Activated CD8-positive, alpha-beta T cell treated with anti-CD3 and anti-CD28 coated beads, Interleukin-2, amount 10 ng/mL, durations not matched to agents 7 days and 5 days (primary cell): ENCODE measurements around the gene SPATA32. TPM values are rescaled to one million over a fixed set of nuclear protein-coding genes. Genes with fewer than 3 reads are reported as not detected.
"Not testable (repeated sequence)": the region's sequence is repeated elsewhere in the genome, so short reads cannot be mapped to it uniquely, and the experiment has no call there.

Experiments
- ATAC-seq: fragments of 150-1000 bp; cut with Tn5 transposase; one replicate; pipeline ENCODE4 v1.10.0; 2021; ENCODE audit warnings: moderate library complexity
- CTCF ChIA-PET: fragments of 350-600 bp; sonication (Branson Sonifier 250); formaldehyde crosslinking; loops from one replicate; lab custom pipeline; 2021; ENCODE audit warnings: antibody characterized with exemption; lab: Charles Lee
- POLR2A ChIA-PET: fragments of 350-600 bp; sonication (Branson Sonifier 250); formaldehyde crosslinking; loops from one replicate; lab custom pipeline; 2021; ENCODE audit warnings: antibody characterized with exemption; lab: Charles Lee
- DNase-seq: peaks from one replicate; pipeline ENCODE4 v3.0.0-alpha.2; 2020
- H3K27ac Mint-ChIP-seq: one replicate; pipeline ENCODE4 v1.8.0; 2021; ENCODE audit warnings: mild to moderate bottlenecking, mixed read lengths
- H3K27me3 Mint-ChIP-seq: one replicate; pipeline ENCODE4 v1.8.0; 2021; ENCODE audit warnings: low read depth, mixed read lengths
- H3K36me3 Mint-ChIP-seq: one replicate; pipeline ENCODE4 v1.8.0; 2021; ENCODE audit warnings: low read depth, mixed read lengths
- H3K4me1 Mint-ChIP-seq: one replicate; pipeline ENCODE4 v1.8.0; 2021; ENCODE audit warnings: low read depth, mixed read lengths
- H3K4me3 Mint-ChIP-seq: one replicate; pipeline ENCODE4 v1.8.0; 2021; ENCODE audit warnings: mild to moderate bottlenecking, mixed read lengths
- H3K9me3 Mint-ChIP-seq: one replicate; pipeline ENCODE4 v1.8.0; 2022; ENCODE audit warnings: mixed read lengths; ENCODE audit not compliant: insufficient read depth
- total RNA-seq, 2 experiments: library from RNA; stranded (reverse); gene quantifications; one replicate each; pipeline ENCODE4 v1.2.3, GENCODE V29; 2021

SPATA32 gene
- total RNA-seq, 2 experiments from 2014 or later = 0.52 to 0.55 TPM

DNA sequence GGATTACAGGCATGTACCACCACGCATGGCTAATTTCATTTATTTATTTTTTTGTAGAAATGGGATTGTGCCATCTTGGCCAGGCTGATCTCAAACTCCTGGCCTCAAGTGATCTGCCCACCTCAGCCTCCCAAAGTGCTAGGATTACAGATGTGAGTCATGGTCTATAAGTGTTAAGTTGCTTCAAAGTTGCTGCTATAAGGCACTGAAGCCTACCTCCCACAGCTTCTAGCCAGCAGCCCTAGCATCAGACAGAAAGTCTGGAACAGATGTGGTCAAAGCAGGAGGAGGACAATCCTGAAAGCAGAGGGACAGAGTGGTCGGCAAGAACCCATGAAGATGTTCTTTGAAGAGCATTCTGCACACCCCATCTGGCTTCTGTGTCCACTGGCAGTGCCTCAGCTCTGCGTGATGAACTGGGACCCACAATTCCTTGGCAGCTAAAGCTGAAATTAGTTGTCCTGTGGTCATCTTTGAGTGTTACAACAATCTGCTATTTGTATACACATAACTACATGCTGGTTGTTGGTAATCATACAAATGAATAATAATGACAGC is 43.7 kb upstream of the SPATA32 start:
- Mint-ChIP-seq H3K4me3 (no peak overlapping the region), H3K27me3 (no peaks in the 10 kb centered on the region), H3K9me3 (no peaks in the 10 kb centered on the region), H3K36me3 (peaks cover 49% of the 10 kb centered on the region), H3K27ac (peak overlapping the region; percentile 46), H3K4me1 (peaks cover 77% of the 10 kb centered on the region)
- ChIA-PET CTCF (interaction anchor here (0.9 to 4.3 kb wide), 5 partner anchors 11 to 170 kb away, joined by 3 to 33 read pairs (median 6); partner anchors contain the start of genes ACBD4 and MAP3K14), POLR2A (interaction anchor here (1.2 to 2.3 kb wide), 4 partner anchors 9 to 80 kb away, joined by 3 to 11 read pairs (median 8); partner anchors contain the start of gene MAP3K14)
- DNase-seq (no peak), ATAC-seq (no peak)

DNA sequence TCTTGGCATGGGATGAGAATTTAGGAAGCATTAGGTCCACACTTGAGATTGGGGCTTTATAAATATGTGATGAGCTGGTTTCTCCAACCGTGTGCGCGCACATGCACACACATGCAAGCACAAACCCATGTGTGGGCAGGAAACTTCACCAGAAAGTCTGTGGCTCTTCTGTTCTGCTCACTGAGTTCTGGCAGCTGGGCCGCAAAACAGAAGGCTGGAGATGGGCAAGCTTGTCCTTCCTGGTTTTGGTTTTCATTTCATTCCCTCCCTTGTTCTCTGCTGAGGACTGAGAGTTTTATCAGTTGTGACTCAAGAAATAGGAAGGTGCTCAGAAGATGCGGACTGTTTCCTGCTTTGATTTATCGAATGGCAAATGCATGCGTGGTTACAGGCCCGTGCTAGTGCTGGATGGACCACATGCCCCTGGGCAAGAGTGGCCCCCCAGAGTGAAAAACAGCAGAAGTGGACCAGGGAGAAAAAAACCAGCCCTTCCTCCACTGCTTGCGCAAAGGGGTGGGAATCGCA is 40.8 kb upstream of the SPATA32 start:
- Mint-ChIP-seq H3K4me3 (peak overlapping the region; percentile 55), H3K9me3 (no peaks in the 10 kb centered on the region), H3K27me3 (no peaks in the 10 kb centered on the region), H3K4me1 (peaks cover 78% of the 10 kb centered on the region), H3K36me3 (peaks cover 48% of the 10 kb centered on the region), H3K27ac (peak overlapping the region; percentile 81)
- DNase-seq (peak; percentile 71), ATAC-seq (peak; percentile 80)
- POLR2A ChIA-PET = interaction anchor here (0.9 to 2.6 kb wide), 6 partner anchors 9 to 81 kb away, joined by 3 to 26 read pairs (median 5); partner anchors contain the start of genes FMNL1 and MAP3K14
- CTCF ChIA-PET = interaction anchor here (0.8 to 3.2 kb wide), 8 partner anchors 9 to 167 kb away, joined by 3 to 25 read pairs (median 8); partner anchors contain the start of genes ACBD4 and MAP3K14

DNA sequence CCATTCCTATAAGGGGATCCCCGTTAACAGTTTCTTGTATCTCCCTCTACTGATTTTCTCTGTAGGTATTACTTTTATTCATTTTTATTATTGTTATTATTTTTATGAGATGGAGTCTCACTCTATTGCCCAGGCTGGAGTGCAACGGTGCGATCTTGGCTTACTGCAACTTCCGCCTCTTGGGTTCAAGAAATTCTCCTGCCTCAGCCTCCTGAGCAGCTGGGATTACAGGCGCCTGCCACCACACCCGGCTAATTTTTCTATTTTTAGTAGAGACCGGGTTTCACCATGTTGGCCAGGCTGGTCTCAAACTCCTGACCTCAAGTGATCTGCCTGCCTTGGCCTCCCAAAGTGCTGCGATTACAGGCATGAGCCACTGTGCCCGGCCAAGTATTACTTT is 40.3 kb upstream of the SPATA32 start:
- not testable (repeated sequence) for DNase-seq, ATAC-seq, H3K27me3 Mint-ChIP-seq, H3K9me3 Mint-ChIP-seq, H3K4me3 Mint-ChIP-seq
- Mint-ChIP-seq H3K4me1 (peaks cover 76% of the 10 kb centered on the region), H3K36me3 (peaks cover 46% of the 10 kb centered on the region), H3K27ac (peak overlapping the region; percentile 81)
- POLR2A ChIA-PET = interaction anchor here (0.9 to 2.6 kb wide), 5 partner anchors 10 to 76 kb away, joined by 3 to 26 read pairs (median 6); partner anchors contain the start of gene MAP3K14
- CTCF ChIA-PET = interaction anchor here (0.8 to 3.2 kb wide), 8 partner anchors 9 to 167 kb away, joined by 3 to 25 read pairs (median 8); partner anchors contain the start of genes ACBD4 and MAP3K14

DNA sequence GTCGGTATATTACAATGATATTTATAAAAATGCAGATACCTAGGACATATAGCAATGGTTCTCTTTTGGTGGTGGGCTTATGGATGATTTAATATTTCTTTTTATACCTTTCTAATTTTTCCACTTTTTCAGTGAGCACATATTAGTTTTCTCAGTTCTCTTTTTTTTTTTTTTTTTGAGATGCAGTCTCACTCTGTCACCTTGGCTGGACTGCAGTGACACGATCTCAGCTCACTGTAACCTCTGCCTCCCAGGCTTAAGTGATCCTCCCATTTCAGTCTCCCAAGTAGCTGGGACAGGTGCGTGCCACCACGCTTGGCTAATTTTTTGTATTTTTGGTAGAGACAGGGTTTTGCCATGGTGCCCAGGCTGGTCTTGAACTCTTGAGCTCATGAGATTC is 39.8 kb upstream of the SPATA32 start:
- Mint-ChIP-seq H3K4me3 (no peak overlapping the region), H3K36me3 (peaks cover 51% of the 10 kb centered on the region), H3K27ac (peak overlapping the region; percentile 34), H3K9me3 (no peaks in the 10 kb centered on the region), H3K4me1 (peaks cover 80% of the 10 kb centered on the region), H3K27me3 (no peaks in the 10 kb centered on the region)
- ATAC-seq (no peak), DNase-seq (no peak)
- ChIA-PET CTCF (interaction anchor here (1.2 to 3.2 kb wide), 6 partner anchors 10 to 84 kb away, joined by 3 to 25 read pairs (median 12); partner anchors contain the start of gene MAP3K14), POLR2A (interaction anchor here (1.3 to 2.6 kb wide), 4 partner anchors 10 to 76 kb away, joined by 3 to 26 read pairs (median 13); partner anchors contain the start of gene MAP3K14)

DNA sequence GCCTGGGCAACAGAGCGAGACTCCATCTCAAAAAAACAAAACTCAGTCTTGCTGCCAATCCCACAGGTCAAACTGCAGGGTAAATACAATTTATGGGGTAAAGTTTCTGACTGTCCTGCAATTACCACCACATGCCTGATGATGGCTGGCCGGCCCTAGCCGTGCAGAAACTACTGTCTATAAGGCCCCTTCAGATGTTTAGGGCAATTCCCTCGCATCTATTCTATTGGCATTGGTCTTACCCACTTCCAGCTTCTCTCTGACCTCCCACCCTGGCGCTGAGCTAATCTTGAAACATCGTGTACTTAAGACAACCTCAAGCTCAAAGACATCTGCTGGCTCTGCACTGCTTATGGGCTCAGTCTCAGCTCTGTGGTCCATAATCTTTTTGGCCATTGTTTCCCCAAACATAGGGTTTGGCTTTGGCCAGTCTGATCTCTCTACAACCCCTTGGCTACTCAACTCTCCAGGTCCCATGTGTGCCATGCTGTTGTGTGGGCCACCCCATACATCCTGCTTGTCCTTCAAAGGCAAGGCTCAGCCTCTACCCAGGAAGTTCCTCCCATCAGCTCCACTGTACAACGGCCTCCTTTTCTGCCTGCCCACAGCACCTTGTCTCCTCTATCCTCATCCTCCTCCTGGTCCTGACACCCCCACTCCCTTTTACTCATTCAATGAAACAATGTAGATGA is 38.3 kb upstream of the SPATA32 start:
- no peaks in the 10 kb centered on the region for H3K27me3 Mint-ChIP-seq
- CTCF ChIA-PET = interaction anchor here (0.7 to 3.9 kb wide), 7 partner anchors 11 to 968 kb away, joined by 3 to 23 read pairs (median 7); partner anchors contain the start of genes ACBD4 and MAP3K14
- POLR2A ChIA-PET = interaction anchor here (0.6 to 1.8 kb wide), 7 partner anchors 11 to 52 kb away, joined by 3 to 10 read pairs (median 4); no protein-coding TSS in a partner anchor
- peak; percentile 44 for DNase-seq
- H3K36me3 Mint-ChIP-seq = peaks cover 53% of the 10 kb centered on the region
- no peak overlapping the region for H3K4me3 Mint-ChIP-seq
- H3K27ac Mint-ChIP-seq = peak overlapping the region; percentile 74
- peak; percentile 22 for ATAC-seq
- H3K4me1 Mint-ChIP-seq = peaks cover 82% of the 10 kb centered on the region
- H3K9me3 Mint-ChIP-seq = no peaks in the 10 kb centered on the region

DNA sequence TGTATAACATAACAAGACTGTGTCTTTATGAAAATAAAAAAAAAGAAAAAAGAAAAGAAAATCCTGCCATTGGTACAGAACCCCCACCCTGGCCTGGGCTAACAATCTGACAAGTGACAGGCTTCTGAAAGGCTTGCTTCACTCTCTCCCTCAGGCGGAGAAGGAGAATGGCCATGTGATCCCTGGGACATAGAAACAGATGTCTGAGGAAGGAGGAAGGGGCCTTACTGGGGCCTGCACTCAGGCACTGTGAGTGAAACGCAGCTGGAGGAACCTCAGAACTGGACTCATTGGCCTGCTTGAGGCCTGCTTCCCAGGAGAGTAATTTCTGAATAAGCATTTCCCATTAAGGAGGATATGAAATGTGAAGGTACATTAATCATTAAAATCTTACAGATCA is 37.5 kb upstream of the SPATA32 start:
- Mint-ChIP-seq H3K9me3 (no peaks in the 10 kb centered on the region), H3K4me1 (peaks cover 86% of the 10 kb centered on the region), H3K4me3 (no peak overlapping the region), H3K36me3 (peaks cover 49% of the 10 kb centered on the region), H3K27me3 (no peaks in the 10 kb centered on the region), H3K27ac (peak overlapping the region; percentile 77)
- ChIA-PET POLR2A (interaction anchor here (0.8 to 1.8 kb wide), 3 partner anchors 11 to 18 kb away, joined by 3 to 6 read pairs (median 4); no protein-coding TSS in a partner anchor), CTCF (interaction anchor here (1.1 to 3.9 kb wide), 7 partner anchors 12 to 164 kb away, joined by 3 to 23 read pairs (median 7); partner anchors contain the start of genes ACBD4 and MAP3K14)
- no peak for ATAC-seq
- DNase-seq = no peak

DNA sequence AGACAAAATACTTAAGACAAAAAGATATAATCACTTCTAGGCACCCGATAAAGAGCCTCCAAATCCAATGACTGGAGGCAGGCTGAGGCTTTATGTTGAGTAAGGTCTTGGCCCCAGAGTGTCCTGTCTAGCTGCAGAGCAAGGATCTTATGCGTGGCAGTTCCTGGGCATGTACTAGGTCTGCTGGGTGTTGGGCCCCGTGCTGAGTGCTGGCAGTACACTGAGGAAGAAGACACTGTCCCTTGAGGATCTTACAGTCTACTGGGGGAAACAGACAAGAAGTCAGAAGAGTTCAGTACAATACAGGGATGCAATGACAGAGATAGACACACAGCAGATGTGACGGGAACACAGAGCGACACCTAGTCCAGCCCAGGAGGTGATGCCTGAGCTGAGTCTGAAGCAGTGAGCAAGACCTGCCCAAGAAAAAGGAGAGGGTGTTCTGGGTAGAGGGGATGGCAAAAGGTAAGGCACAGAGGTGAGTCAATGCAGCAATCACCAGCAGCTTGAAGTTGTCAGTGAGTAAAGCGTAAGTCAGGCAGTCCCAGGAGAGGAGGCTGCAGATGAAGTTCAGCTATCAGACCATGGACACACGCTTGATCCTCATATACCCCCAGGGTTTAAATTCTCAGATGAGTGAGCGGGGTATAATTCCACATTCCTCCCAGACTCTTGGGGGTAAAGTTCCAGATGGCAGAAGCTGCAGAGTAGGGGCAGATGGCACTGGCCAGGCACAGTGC is 36.8 kb upstream of the SPATA32 start:
- ChIA-PET POLR2A (interaction anchor here (0.8 to 1.8 kb wide), 3 partner anchors 10 to 19 kb away, joined by 3 to 6 read pairs (median 4); no protein-coding TSS in a partner anchor), CTCF (interaction anchor here (1.1 to 3.9 kb wide), 6 partner anchors 12 to 163 kb away, joined by 3 to 23 read pairs (median 6); partner anchors contain the start of genes ACBD4 and MAP3K14)
- Mint-ChIP-seq H3K36me3 (peaks cover 49% of the 10 kb centered on the region), H3K9me3 (no peaks in the 10 kb centered on the region), H3K4me1 (peaks cover 88% of the 10 kb centered on the region), H3K27ac (peak overlapping the region; percentile 51), H3K27me3 (no peaks in the 10 kb centered on the region), H3K4me3 (no peak overlapping the region)
- no peak for ATAC-seq
- DNase-seq = no peak

DNA sequence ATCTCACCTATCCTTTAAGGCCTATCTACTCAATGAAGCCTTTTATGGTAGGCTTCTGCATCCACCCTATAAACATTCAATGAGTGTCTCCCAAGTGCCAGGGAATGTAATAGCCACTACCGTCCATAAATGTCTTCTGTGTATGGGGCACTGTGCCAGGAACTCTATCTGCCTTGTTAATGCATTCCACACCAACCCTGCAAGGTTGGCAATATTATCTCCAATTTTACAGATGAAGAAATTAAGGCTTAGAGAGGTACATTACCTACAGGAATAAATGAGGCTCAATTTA is 34.9 kb upstream of the SPATA32 start:
- H3K27me3 Mint-ChIP-seq = no peaks in the 10 kb centered on the region
- no peaks in the 10 kb centered on the region for H3K9me3 Mint-ChIP-seq
- peaks cover 87% of the 10 kb centered on the region for H3K4me1 Mint-ChIP-seq
- no peak for DNase-seq
- ATAC-seq = no peak
- peaks cover 50% of the 10 kb centered on the region for H3K36me3 Mint-ChIP-seq
- no peak overlapping the region for H3K4me3 Mint-ChIP-seq
- POLR2A ChIA-PET = interaction anchor here (1.9 to 4.1 kb wide), 2 partner anchors 16 to 20 kb away, joined by 9 to 20 read pairs; partner anchors contain the start of gene MAP3K14
- CTCF ChIA-PET = interaction anchor here (1.4 to 4.0 kb wide), 2 partner anchors 15 to 29 kb away, joined by 4 to 17 read pairs; no protein-coding TSS in a partner anchor
- peak overlapping the region; percentile 82 for H3K27ac Mint-ChIP-seq

DNA sequence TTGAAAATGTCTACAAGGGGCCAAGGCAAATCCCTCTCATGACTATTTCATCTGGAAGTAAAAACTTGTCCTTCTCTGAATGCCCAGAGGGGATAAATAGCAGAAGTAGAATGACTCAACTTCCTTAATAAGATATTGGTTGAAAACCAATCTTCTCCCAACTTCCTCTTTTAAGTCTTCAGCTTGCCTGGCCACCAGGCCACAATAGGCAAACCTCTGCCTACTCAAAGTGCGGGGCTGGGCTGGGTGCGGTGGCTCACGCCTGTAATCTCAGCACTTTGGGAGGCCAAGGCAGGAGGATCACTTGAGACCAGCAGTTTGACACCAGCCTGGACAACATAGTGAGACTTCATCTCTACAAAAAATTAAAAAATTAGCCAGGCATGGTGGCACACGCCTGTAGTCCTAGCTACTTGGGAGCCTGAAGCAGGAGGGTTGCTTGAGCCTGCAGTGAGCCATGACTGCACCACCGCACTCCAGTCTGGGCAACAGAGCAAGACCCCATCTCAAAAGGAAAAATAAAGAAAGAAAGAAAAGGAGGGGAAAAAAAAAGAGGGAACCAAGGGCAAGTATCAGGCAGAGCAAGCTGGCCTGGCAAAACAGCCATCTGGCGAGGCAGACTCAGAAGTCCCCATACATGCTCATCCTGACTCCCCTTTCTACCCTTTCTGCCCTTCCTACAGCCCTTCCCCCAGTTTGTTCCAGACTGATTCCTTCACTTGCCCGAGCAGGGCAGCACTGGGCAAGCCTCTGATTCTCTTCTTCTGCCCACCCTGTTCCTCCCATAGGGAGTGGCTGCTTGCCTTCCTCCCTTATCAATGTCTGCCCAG is 34.3 kb upstream of the SPATA32 start:
- Mint-ChIP-seq H3K27me3 (no peaks in the 10 kb centered on the region), H3K27ac (peak overlapping the region; percentile 82), H3K4me3 (peak overlapping the region; percentile 7), H3K9me3 (no peaks in the 10 kb centered on the region), H3K36me3 (peaks cover 50% of the 10 kb centered on the region), H3K4me1 (peaks cover 90% of the 10 kb centered on the region)
- POLR2A ChIA-PET = interaction anchor here (0.7 to 4.1 kb wide), 4 partner anchors 16 to 70 kb away, joined by 3 to 20 read pairs (median 6); partner anchors contain the start of gene MAP3K14
- CTCF ChIA-PET = interaction anchor here (0.8 to 5.4 kb wide), 10 partner anchors 11 to 89 kb away, joined by 3 to 41 read pairs (median 4); no protein-coding TSS in a partner anchor
- no peak for DNase-seq
- no peak for ATAC-seq

DNA sequence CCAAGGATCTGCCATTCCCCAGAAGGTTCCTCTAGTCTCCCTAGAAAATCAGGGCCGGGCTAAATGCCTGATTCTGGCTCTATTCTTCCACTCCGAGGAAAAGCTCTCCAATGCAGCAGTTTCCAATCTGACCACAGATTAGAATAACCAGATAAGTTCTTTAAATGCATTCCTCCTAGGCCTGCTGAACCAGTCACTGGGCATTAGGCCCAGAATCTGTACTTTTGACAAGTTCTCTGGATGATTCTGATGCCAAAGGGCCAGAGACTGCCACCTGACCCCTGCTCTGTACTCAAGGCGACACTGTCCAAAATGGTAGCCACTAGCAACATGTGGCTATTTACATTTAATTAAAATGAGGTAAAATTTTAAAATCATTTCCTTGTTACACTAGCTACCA is 32.6 kb upstream of the SPATA32 start:
- ChIA-PET CTCF (interaction anchor here (1.0 to 5.4 kb wide), 6 partner anchors 13 to 90 kb away, joined by 3 to 41 read pairs (median 6); no protein-coding TSS in a partner anchor), POLR2A (interaction anchor here (0.6 to 4.1 kb wide), 2 partner anchors 22 to 125 kb away, joined by 3 to 20 read pairs; partner anchors contain the start of gene MAP3K14)
- no peak for ATAC-seq
- peak overlapping the region; percentile 17 for H3K27ac Mint-ChIP-seq
- H3K36me3 Mint-ChIP-seq = peaks cover 55% of the 10 kb centered on the region
- no peaks in the 10 kb centered on the region for H3K9me3 Mint-ChIP-seq
- DNase-seq = no peak
- H3K4me1 Mint-ChIP-seq = peaks cover 92% of the 10 kb centered on the region
- no peaks in the 10 kb centered on the region for H3K27me3 Mint-ChIP-seq
- no peak overlapping the region for H3K4me3 Mint-ChIP-seq
